Astrocyte of the spinal cord (primary cell): Measurements from ENCODE around the gene TEX14.
A peak's percentile ranks its signal among the peaks of the same experiment; 100 is the strongest.
"Not testable (repeated sequence)": the region's sequence is repeated elsewhere in the genome, so short reads cannot be mapped to it uniquely, and the experiment has no call there.

Experiments used
- DNase-seq: peaks from one replicate; pipeline ENCODE4 v3.0.0; 2011; ENCODE audit warnings: low read depth, low spot score
- H3K4me3 ChIP-seq: 2 replicates; pipeline ENCODE4 v1.5.1; 2011; ENCODE audit warnings: low read depth, mild to moderate bottlenecking, low read length, moderate library complexity
- in situ Hi-C: cut with HindIII; loops from 2 replicates; pipeline ENCODE4 v1.10.0; 2017; ENCODE audit warnings: low sequenced_read_pairs
- TF ChIP-seq, protein P1 (sequence below): IDR thresholded peaks from 2 replicates; pipeline ENCODE4 v1.5.1; 2012; ENCODE audit warnings: low read depth, mild to moderate bottlenecking, low read length, inconsistent platforms

The TEX14 gene

GRCh38 chr17:58666858-58667267, 25.0 kb downstream of the TEX14 start:
- in situ Hi-C loops, result no loop called here
- TF ChIP-seq, protein P1, sequence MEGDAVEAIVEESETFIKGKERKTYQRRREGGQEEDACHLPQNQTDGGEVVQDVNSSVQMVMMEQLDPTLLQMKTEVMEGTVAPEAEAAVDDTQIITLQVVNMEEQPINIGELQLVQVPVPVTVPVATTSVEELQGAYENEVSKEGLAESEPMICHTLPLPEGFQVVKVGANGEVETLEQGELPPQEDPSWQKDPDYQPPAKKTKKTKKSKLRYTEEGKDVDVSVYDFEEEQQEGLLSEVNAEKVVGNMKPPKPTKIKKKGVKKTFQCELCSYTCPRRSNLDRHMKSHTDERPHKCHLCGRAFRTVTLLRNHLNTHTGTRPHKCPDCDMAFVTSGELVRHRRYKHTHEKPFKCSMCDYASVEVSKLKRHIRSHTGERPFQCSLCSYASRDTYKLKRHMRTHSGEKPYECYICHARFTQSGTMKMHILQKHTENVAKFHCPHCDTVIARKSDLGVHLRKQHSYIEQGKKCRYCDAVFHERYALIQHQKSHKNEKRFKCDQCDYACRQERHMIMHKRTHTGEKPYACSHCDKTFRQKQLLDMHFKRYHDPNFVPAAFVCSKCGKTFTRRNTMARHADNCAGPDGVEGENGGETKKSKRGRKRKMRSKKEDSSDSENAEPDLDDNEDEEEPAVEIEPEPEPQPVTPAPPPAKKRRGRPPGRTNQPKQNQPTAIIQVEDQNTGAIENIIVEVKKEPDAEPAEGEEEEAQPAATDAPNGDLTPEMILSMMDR, result no peak
- DNase-seq, result peak; percentile 29
- H3K4me3 ChIP-seq, result no peak overlapping the region

DNA sequence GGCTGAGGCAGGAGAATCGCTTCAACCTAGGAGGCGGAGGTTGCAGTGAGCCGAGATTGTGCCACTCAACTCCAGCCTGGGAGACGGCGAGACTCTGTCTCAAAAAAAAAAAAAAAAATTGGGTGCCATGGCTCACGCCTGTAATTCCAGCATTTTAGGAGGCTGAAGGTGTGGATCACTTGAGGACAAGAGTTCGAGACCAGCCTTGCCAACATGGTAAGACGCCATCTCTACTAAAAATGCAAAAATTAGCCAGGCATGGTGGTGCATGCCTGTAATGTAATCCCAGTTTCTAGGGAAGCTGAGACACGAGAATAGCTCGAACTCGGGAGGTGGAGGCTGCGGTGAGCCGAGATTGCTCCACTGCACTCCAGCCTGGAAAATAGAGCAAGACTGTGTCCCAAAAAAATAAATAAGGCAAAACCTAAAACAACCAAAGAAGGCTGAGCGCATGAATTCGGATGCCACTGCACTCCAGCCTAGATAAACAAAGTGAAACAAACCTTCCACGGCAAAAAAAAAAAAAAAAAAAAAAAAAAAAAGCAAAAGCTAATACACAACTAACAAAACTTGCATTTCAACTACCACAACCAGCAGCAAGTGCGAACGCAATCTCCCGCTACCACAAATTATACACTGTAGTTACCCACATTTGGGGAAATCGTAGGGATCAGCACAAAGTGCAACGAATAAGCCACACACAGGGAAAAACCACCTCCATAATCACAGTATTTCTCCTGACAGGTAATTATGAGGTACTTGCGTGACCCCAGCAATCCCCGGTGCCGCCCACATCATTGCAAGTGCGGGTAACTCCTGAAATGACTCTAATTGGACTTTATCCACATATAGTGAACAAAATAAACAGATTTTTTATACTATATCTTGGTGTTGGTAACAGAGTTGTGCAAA, 25.6 kb downstream of the TEX14 start:
- TF ChIP-seq, protein P1, result no peak
- in situ Hi-C loops, result no loop called here
- no peak overlapping the region for H3K4me3 ChIP-seq
- no peak for DNase-seq

DNA sequence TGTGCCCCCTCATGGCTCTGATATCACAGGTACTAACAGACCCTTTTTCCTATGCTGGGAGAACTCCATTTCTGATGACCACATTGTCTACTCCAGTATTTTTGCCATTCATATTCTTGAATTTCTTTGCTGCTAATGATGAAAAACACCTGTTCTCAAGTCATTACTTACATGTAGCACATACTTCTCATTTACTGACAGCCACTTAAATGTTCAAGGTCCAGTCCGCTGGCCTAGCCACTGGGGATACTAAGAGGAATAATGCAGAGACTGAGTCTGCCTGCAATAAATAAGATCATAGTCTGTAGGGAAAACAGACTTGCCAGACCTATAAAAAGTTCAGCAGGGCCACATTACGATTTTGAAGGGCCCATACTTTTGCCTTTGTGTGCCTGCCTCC, 27.5 kb downstream of the TEX14 start:
- DNase-seq, result no peak
- TF ChIP-seq, protein P1, result no peak
- H3K4me3 ChIP-seq, result no peak overlapping the region
- in situ Hi-C loops, result no loop called here

- TF ChIP-seq, protein P1, result no peak
- in situ Hi-C loops, result no loop called here
- DNase-seq, result no peak
- H3K4me3 ChIP-seq, result no peak overlapping the region
These were observed 30.3 kb downstream of the TEX14 start for GRCh38 chr17:58661499-58661898.

- in situ Hi-C loops, result no loop called here
- H3K4me3 ChIP-seq, result no peak overlapping the region
- TF ChIP-seq, protein P1, result no peak
- DNase-seq, result no peak
These were observed 31.2 kb downstream of the TEX14 start for GRCh38 chr17:58660621-58661020.

DNA sequence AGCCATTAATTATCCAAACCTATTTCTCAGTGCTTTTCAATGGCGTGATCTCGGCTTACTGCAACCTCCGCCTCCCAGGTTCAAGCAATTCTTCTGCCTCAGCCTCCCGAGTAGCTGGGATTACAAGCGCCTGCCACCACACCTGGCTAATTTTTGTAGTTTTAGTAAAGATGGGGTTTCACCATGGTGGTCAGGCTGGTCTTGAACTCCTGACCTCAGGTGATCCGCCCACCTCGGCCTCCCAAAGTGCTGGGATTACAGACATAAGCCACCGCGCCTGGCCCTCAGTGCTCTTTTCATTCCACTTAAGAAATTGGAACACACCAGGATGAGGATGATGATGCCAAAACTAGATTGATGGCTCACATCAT, 32.1 kb downstream of the TEX14 start:
- H3K4me3 ChIP-seq, result peak overlapping the region; percentile 39
- DNase-seq, in situ Hi-C loops: not testable (repeated sequence)
